Upper lobe of right lung (tissue), 1 donor: Measurements from ENCODE around the gene ARTN. TPM values are rescaled to one million over a fixed set of nuclear protein-coding genes. Genes with fewer than 3 reads are reported as not detected.
A peak's percentile ranks its signal among the peaks of the same experiment; 100 is the strongest.

ENCODE experiments used
- ATAC-seq: fragments of 200-7000 bp; cut with Tn5 transposase; one replicate; pipeline ENCODE4 v1.9.1; 2020; ENCODE audit warnings: mild to moderate bottlenecking, moderate library complexity
- DNase-seq: peaks from one replicate; pipeline ENCODE4 v3.0.0-alpha.2; 2020
- H3K27ac ChIP-seq: fragments of 200-600 bp; one replicate; pipeline ENCODE4 v1.8.0; 2022
- H3K27me3 ChIP-seq: fragments of 200-600 bp; one replicate; pipeline ENCODE4 v1.8.0; 2022; ENCODE audit warnings: mild to moderate bottlenecking
- H3K36me3 ChIP-seq: fragments of 200-600 bp; one replicate; pipeline ENCODE4 v1.8.0; 2022
- H3K4me1 ChIP-seq: fragments of 200-600 bp; one replicate; pipeline ENCODE4 v1.8.0; 2022
- H3K4me3 ChIP-seq: fragments of 200-600 bp; one replicate; pipeline ENCODE4 v1.8.0; 2022; ENCODE audit warnings: mild to moderate bottlenecking
- H3K9me3 ChIP-seq: fragments of 200-600 bp; one replicate; pipeline ENCODE4 v1.8.0; 2022
- CTCF ChIP-seq: fragments of 200-600 bp; IDR thresholded peaks from one replicate; pipeline ENCODE4 v1.8.0; 2022; ENCODE audit warnings: antibody characterized with exemption
- intact Hi-C: fragments of 100-400 bp; cut with DNase I; formaldehyde crosslinking; loops from one replicate; pipeline ENCODE4 v1.11.0; 2022
- long read RNA-seq: library from polyadenylated mRNA; unstranded; transcript quantifications from one replicate; pipeline ENCODE4 v2.0.0, GENCODE V29; 2021
- total RNA-seq: library from RNA; stranded (reverse); fragmentation: NEBNext Ultra II Directional; extraction: Animal tissue kit (Norgen Biotek cat#: 25700); gene quantifications from one replicate; pipeline ENCODE4 v1.2.1, GENCODE V29; 2021
- donor health status: DM: no; HTN: yes; CAD: no; lungs with severe emphysema.

Gene ARTN
- 0.43 TPM for total RNA-seq
- long read RNA-seq, partial matches to known transcripts, result 0 of 1 reads
- long read RNA-seq, other reads (novel, unspliced or antisense), result 0 of 1 reads

- peak within 1 kb of the TSS; percentile 46 for H3K4me3 ChIP-seq
- no peaks in the 10 kb centered on the region for H3K9me3 ChIP-seq
- H3K4me1 ChIP-seq, result peaks cover 21% of the 10 kb centered on the region
- peaks cover 21% of the 10 kb centered on the region for H3K27me3 ChIP-seq
- peak; percentile 42 for ATAC-seq
- DNase-seq, result peak; percentile 75
- H3K27ac ChIP-seq, result no peak within 1 kb of the TSS
- H3K36me3 ChIP-seq, result no peaks in the 10 kb centered on the region
- intact Hi-C loops, result no loop called here
- TF ChIP-seq CTCF, result no peak
Measured at GRCh38 chr1:43933386-43934100, at the start of gene ARTN. Gene ARTN (plus strand): TSS chr1:43933801. CDS start chr1:43935657, 1,856 bp downstream.

- ATAC-seq (no peak), DNase-seq (no peak)
- no peaks in the 10 kb centered on the region for H3K27me3 ChIP-seq
- no peaks in the 10 kb centered on the region for H3K9me3 ChIP-seq
- intact Hi-C loops, result no loop called here
- H3K4me1 ChIP-seq, result no peaks in the 10 kb centered on the region
- H3K27ac ChIP-seq, result no peak overlapping the region
- no peaks in the 10 kb centered on the region for H3K36me3 ChIP-seq
- no peak for TF ChIP-seq CTCF
- H3K4me3 ChIP-seq, result no peak overlapping the region
Measured at GRCh38 chr1:43885279-43885801, 48.3 kb upstream of the ARTN start.

- Histone ChIP-seq H3K27ac (no peak overlapping the region), H3K9me3 (no peaks in the 10 kb centered on the region), H3K4me1 (no peaks in the 10 kb centered on the region), H3K27me3 (no peaks in the 10 kb centered on the region), H3K4me3 (no peak overlapping the region), H3K36me3 (no peaks in the 10 kb centered on the region)
- TF ChIP-seq CTCF, result no peak
- intact Hi-C loops, result no loop called here
- ATAC-seq, result no peak
- no peak for DNase-seq
Measured at GRCh38 chr1:43887748-43888147, 45.9 kb upstream of the ARTN start.

- Histone ChIP-seq H3K4me1 (no peaks in the 10 kb centered on the region), H3K36me3 (peaks cover 14% of the 10 kb centered on the region), H3K9me3 (no peaks in the 10 kb centered on the region), H3K4me3 (no peak overlapping the region), H3K27me3 (no peaks in the 10 kb centered on the region), H3K27ac (no peak overlapping the region)
- intact Hi-C loops, result no loop called here
- no peak for TF ChIP-seq CTCF
- ATAC-seq, result no peak
- DNase-seq, result no peak
Measured at GRCh38 chr1:43890815-43891214, 42.8 kb upstream of the ARTN start.

GRCh38 chr1:43893006-43893405 lies 40.6 kb upstream of the ARTN start:
- intact Hi-C loops, result no loop called here
- DNase-seq, result no peak

More at GRCh38 chr1:43893006-43893405, 40.6 kb upstream of the ARTN start:
- H3K4me3 ChIP-seq, result no peak overlapping the region
- H3K36me3 ChIP-seq, result peaks cover 16% of the 10 kb centered on the region
- H3K27me3 ChIP-seq, result no peaks in the 10 kb centered on the region
- no peaks in the 10 kb centered on the region for H3K4me1 ChIP-seq
- H3K9me3 ChIP-seq, result no peaks in the 10 kb centered on the region
- H3K27ac ChIP-seq, result no peak overlapping the region
- no peak for ATAC-seq
- TF ChIP-seq CTCF, result no peak
